HEK293 (cell line): ENCODE results near the gene CRYBB1.

Source experiments
- CTCF ChIA-PET: fragments of 350-600 bp; formaldehyde crosslinking; extraction: SDS; loops from one replicate; lab custom pipeline; 2021; ENCODE audit warnings: antibody characterized with exemption; lab: Yijun Ruan, JAX
- POLR2A ChIA-PET: fragments of 300-600 bp; formaldehyde crosslinking; extraction: SDS; loops from one replicate; lab custom pipeline; 2020; ENCODE audit warnings: antibody characterized with exemption, inconsistent platforms; lab: Yijun Ruan, JAX
- H3K27ac ChIP-seq: fragments of 200-500 bp; sonication (Bioruptor generic); 2 replicates; pipeline ENCODE4 v1.5.1; 2014; ENCODE audit warnings: low read depth, low read length, control low read depth, inconsistent platforms; ENCODE audit errors: extremely low read depth
- H3K36me3 ChIP-seq, 2 experiments: fragments of 200-500 bp in 1 of 2; sonication (Bioruptor generic) in 1 of 2; 1 replicate in 1 of 2; 2 replicates in 1 of 2; pipeline ENCODE4 v1.5.1; 2014 to 2017; ENCODE audit warnings: inconsistent platforms in 2 of 2, low read length in 2 of 2; ENCODE audit not compliant: control insufficient read depth in 2 of 2, insufficient read depth in 1 of 2
- H3K4me1 ChIP-seq: fragments of 200-500 bp; sonication (Bioruptor generic); 2 replicates; pipeline ENCODE4 v1.5.1; 2014; ENCODE audit warnings: mild to moderate bottlenecking, low read length, inconsistent platforms; ENCODE audit not compliant: control insufficient read depth, insufficient read depth
- H3K4me3 ChIP-seq: 2 replicates; pipeline ENCODE4 v1.5.1; 2011; ENCODE audit warnings: low read depth, mild to moderate bottlenecking, control low read depth, low read length, moderate library complexity
- H3K9me3 ChIP-seq: fragments of 200-500 bp; sonication (Bioruptor generic); 2 replicates; pipeline ENCODE4 v1.5.1; 2014; ENCODE audit warnings: low read depth, low read length, inconsistent platforms; ENCODE audit not compliant: control insufficient read depth, insufficient read depth
- PRDM1 ChIP-seq: fragments of 450-650 bp; formaldehyde crosslinking; IDR thresholded peaks from 2 replicates; pipeline ENCODE4; 2016; ENCODE audit warnings: missing biosample characterization, missing genetic modification characterization
- SP7 ChIP-seq: fragments of 450-650 bp; formaldehyde crosslinking; IDR thresholded peaks from 2 replicates; pipeline ENCODE4 v1.5.1; 2016; ENCODE audit warnings: missing biosample characterization, missing genetic modification characterization
- YY2 ChIP-seq: fragments of 450-650 bp; formaldehyde crosslinking; IDR thresholded peaks from 2 replicates; pipeline ENCODE4 v1.5.1; 2016; ENCODE audit warnings: missing biosample characterization, missing genetic modification characterization
- ZFP3 ChIP-seq: fragments of 450-650 bp; formaldehyde crosslinking; IDR thresholded peaks from 2 replicates; pipeline ENCODE4 v1.5.1; 2016; ENCODE audit warnings: low read depth, missing biosample characterization, missing genetic modification characterization
- ZNF121 ChIP-seq: fragments of 450-650 bp; formaldehyde crosslinking; IDR thresholded peaks from 2 replicates; pipeline ENCODE4 v1.5.1; 2016; ENCODE audit warnings: missing biosample characterization, missing genetic modification characterization
- ZNF169 ChIP-seq: fragments of 450-650 bp; formaldehyde crosslinking; IDR thresholded peaks from 2 replicates; pipeline ENCODE4 v1.5.1; 2016; ENCODE audit warnings: missing biosample characterization, missing genetic modification characterization
- ZNF239 ChIP-seq: fragments of 450-650 bp; formaldehyde crosslinking; IDR thresholded peaks from 2 replicates; pipeline ENCODE4 v1.5.1; 2016; ENCODE audit warnings: missing biosample characterization, missing genetic modification characterization
- ZNF248 ChIP-seq: fragments of 450-650 bp; formaldehyde crosslinking; IDR thresholded peaks from 2 replicates; pipeline ENCODE4 v1.5.1; 2017; ENCODE audit warnings: missing biosample characterization, missing genetic modification characterization
- ZNF366 ChIP-seq: fragments of 450-650 bp; formaldehyde crosslinking; conservative IDR thresholded peaks from 2 replicates; pipeline ENCODE4 v1.5.1; 2016; ENCODE audit warnings: missing biosample characterization, missing genetic modification characterization
- ZNF514 ChIP-seq: fragments of 450-650 bp; formaldehyde crosslinking; IDR thresholded peaks from 2 replicates; pipeline ENCODE4 v1.5.1; 2016; ENCODE audit warnings: missing biosample characterization, missing genetic modification characterization
- ZNF521 ChIP-seq: fragments of 450-650 bp; formaldehyde crosslinking; IDR thresholded peaks from 2 replicates; pipeline ENCODE4 v1.5.1; 2017; ENCODE audit warnings: missing biosample characterization, mild to moderate bottlenecking, missing genetic modification characterization
- ZNF548 ChIP-seq: fragments of 450-650 bp; formaldehyde crosslinking; IDR thresholded peaks from 2 replicates; pipeline ENCODE4 v1.5.1; 2016; ENCODE audit warnings: missing biosample characterization, missing genetic modification characterization
- ZNF596 ChIP-seq: fragments of 450-650 bp; IDR thresholded peaks from 2 replicates; pipeline ENCODE4 v1.5.0; 2018; ENCODE audit warnings: missing biosample characterization, mild to moderate bottlenecking, missing genetic modification characterization, moderate library complexity
- TF ChIP-seq, protein P1 (sequence below): fragments of 450-650 bp; formaldehyde crosslinking; IDR thresholded peaks from 2 replicates; pipeline ENCODE4 v1.5.1; 2016; ENCODE audit warnings: missing biosample characterization, missing genetic modification characterization, low read depth
- TF ChIP-seq, protein P2 (sequence below): fragments of 450-650 bp; formaldehyde crosslinking; IDR thresholded peaks from 2 replicates; pipeline ENCODE4 v1.5.0; 2017; ENCODE audit warnings: missing biosample characterization, missing genetic modification characterization, borderline replicate concordance
- TF ChIP-seq, protein P3 (sequence below): fragments of 450-650 bp; formaldehyde crosslinking; IDR thresholded peaks from 2 replicates; pipeline ENCODE4 v1.5.1; 2016; ENCODE audit warnings: missing biosample characterization, missing genetic modification characterization
- TF ChIP-seq, protein P4 (sequence below): fragments of 450-650 bp; formaldehyde crosslinking; IDR thresholded peaks from 2 replicates; pipeline ENCODE4 v1.5.1; 2016; ENCODE audit warnings: missing biosample characterization, missing genetic modification characterization

CRYBB1 gene

DNA sequence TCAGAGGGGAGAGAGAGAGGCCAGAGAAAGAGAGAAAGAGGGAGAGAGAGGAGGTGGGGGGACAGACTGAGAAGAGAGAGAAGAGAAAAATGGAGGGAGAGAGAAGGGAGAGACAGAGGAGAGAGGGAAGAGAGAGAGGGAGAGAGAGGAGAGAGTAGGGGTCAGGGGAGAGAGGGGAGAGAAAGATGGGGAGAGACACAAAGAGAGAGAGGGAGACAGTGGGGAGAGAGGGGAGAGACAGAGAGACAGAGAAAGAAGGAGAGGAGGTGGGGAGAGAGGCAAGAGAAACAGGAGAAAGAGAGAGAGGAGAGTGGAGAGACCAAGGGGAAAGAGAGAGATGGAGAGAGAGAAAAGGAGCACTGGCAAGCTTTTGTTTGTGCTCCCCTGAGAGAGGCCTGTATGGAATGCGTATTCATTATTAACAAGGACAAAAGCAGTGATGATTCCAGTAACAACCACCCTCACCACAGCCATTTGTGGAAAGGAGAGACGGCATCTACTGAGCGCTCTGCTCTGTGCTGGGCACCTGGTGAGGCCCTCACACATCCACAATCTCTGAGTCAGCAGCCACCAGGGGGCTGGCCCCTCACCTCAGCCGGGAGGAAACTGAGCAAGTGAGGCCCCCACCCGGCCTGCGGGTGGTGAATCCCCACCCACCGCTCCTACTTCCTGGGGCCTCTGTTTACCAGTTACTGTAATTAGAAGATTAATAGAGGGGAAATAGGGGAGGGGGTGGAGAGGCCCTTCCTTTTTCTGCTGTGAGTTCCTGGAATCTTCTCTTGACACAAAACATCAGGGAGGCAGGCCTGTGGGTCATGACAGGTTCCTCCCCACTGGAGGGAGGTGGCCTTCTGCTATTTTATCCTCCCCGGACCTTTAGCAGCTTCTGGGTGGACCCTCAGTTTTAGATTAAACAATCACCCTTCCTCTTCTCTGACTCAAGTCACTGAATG, 24.9 kb upstream of the CRYBB1 start (continued):
- TF ChIP-seq, protein P1, sequence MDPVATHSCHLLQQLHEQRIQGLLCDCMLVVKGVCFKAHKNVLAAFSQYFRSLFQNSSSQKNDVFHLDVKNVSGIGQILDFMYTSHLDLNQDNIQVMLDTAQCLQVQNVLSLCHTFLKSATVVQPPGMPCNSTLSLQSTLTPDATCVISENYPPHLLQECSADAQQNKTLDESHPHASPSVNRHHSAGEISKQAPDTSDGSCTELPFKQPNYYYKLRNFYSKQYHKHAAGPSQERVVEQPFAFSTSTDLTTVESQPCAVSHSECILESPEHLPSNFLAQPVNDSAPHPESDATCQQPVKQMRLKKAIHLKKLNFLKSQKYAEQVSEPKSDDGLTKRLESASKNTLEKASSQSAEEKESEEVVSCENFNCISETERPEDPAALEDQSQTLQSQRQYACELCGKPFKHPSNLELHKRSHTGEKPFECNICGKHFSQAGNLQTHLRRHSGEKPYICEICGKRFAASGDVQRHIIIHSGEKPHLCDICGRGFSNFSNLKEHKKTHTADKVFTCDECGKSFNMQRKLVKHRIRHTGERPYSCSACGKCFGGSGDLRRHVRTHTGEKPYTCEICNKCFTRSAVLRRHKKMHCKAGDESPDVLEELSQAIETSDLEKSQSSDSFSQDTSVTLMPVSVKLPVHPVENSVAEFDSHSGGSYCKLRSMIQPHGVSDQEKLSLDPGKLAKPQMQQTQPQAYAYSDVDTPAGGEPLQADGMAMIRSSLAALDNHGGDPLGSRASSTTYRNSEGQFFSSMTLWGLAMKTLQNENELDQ: no peak
- TF ChIP-seq YY2 (0 out of 2 replicates have a peak, but pooled peaks have one; percentile 14), ZNF548 (peak; percentile 14; the same call in 1 of the 2 replicates), ZNF366 (peak; percentile 86), ZNF514 (tag by site-specific recombination) (0 out of 2 replicates have a peak, but pooled peaks have one; percentile 56), ZNF596 (tag by site-specific recombination) (peak; percentile 79), ZFP3 (no peak), ZNF121 (tag by site-specific recombination) (no peak), ZNF169 (tag by site-specific recombination) (peak; percentile 99), ZNF248 (tag by site-specific recombination) (0 out of 2 replicates have a peak, but pooled peaks have one; percentile 12), ZNF521 (peak; percentile 67; the same call in 1 of the 2 replicates), PRDM1 (tag by site-specific recombination) (peak; percentile 98)
- TF ChIP-seq, protein P2, sequence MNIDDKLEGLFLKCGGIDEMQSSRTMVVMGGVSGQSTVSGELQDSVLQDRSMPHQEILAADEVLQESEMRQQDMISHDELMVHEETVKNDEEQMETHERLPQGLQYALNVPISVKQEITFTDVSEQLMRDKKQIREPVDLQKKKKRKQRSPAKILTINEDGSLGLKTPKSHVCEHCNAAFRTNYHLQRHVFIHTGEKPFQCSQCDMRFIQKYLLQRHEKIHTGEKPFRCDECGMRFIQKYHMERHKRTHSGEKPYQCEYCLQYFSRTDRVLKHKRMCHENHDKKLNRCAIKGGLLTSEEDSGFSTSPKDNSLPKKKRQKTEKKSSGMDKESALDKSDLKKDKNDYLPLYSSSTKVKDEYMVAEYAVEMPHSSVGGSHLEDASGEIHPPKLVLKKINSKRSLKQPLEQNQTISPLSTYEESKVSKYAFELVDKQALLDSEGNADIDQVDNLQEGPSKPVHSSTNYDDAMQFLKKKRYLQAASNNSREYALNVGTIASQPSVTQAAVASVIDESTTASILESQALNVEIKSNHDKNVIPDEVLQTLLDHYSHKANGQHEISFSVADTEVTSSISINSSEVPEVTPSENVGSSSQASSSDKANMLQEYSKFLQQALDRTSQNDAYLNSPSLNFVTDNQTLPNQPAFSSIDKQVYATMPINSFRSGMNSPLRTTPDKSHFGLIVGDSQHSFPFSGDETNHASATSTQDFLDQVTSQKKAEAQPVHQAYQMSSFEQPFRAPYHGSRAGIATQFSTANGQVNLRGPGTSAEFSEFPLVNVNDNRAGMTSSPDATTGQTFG (tag by site-specific recombination): 0 out of 2 replicates have a peak, but pooled peaks have one; percentile 41
- TF ChIP-seq, protein P3, sequence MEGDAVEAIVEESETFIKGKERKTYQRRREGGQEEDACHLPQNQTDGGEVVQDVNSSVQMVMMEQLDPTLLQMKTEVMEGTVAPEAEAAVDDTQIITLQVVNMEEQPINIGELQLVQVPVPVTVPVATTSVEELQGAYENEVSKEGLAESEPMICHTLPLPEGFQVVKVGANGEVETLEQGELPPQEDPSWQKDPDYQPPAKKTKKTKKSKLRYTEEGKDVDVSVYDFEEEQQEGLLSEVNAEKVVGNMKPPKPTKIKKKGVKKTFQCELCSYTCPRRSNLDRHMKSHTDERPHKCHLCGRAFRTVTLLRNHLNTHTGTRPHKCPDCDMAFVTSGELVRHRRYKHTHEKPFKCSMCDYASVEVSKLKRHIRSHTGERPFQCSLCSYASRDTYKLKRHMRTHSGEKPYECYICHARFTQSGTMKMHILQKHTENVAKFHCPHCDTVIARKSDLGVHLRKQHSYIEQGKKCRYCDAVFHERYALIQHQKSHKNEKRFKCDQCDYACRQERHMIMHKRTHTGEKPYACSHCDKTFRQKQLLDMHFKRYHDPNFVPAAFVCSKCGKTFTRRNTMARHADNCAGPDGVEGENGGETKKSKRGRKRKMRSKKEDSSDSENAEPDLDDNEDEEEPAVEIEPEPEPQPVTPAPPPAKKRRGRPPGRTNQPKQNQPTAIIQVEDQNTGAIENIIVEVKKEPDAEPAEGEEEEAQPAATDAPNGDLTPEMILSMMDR: peak; percentile 38; the same call in 1 of the 2 replicates

DNA sequence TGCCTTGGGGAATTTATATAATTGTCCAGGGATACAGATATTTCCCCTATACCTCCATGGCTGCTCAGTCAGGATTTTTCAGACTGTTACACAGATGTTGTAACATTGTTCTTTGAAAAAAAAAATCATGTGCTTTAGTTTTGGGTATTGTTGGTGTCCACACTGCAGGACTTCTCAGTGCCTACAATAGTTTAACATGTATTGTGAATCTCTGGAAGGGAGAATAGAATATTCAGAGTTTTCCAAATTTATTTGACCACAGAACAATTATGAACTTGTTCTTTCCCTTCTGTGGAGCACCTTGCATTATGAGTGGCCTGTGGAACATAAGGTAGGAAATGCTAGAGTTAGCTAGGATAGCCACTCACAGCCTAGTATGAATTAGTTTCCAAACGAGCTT, 18.5 kb upstream of the CRYBB1 start:
- ChIA-PET POLR2A (no interaction called here), CTCF (no interaction called here)
- H3K4me3 ChIP-seq: no peak overlapping the region
- TF ChIP-seq, protein P4, sequence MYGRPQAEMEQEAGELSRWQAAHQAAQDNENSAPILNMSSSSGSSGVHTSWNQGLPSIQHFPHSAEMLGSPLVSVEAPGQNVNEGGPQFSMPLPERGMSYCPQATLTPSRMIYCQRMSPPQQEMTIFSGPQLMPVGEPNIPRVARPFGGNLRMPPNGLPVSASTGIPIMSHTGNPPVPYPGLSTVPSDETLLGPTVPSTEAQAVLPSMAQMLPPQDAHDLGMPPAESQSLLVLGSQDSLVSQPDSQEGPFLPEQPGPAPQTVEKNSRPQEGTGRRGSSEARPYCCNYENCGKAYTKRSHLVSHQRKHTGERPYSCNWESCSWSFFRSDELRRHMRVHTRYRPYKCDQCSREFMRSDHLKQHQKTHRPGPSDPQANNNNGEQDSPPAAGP (tag by site-specific recombination): no peak
- no peak for TF ChIP-seq ZNF514 (tag by site-specific recombination)
- 0 out of 2 replicates have a peak, but pooled peaks have one; percentile 25 for TF ChIP-seq ZNF239 (tag by site-specific recombination)
- no peak for TF ChIP-seq SP7
- no peaks in the 10 kb centered on the region for H3K36me3 ChIP-seq
- no peaks in the 10 kb centered on the region for H3K4me1 ChIP-seq
- H3K9me3 ChIP-seq: no peaks in the 10 kb centered on the region
- no peak overlapping the region for H3K27ac ChIP-seq
